ENCODE data around the gene KLHDC7B. TPM values are rescaled to one million over a fixed set of nuclear protein-coding genes. Genes with fewer than 3 reads are reported as not detected.

KLHDC7B gene
- total RNA-seq, 1 donor from 2014 or later, result 0.07 TPM

DNA sequence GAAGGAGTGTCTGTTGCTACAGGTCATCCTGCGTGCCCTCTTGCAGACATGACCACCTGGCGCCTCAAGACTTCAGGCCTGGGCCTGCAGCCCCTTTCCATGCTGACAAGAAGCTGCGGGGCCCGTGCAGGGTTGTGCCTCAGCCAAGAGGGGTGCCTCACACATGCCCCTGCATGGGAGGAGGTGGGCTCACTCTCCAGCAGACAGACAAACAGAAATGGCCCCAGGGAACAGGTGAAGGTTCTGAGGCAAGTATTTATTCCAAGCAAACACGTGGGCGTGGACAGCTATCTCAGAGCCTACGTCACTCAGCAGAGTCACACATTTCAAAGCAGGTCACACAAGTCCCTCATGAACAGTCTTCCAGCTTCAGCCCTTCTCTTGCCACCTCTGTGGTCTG lies 22.9 kb downstream of the KLHDC7B start:
- Mint-ChIP-seq H3K27me3 (ENCODE audit: low read depth) (no peaks in the 10 kb centered on the region), H3K9me3 (no peaks in the 10 kb centered on the region), H3K36me3 (peaks cover 29% of the 10 kb centered on the region), H3K27ac (no peak overlapping the region), H3K4me1 (peaks cover 2% of the 10 kb centered on the region), H3K4me3 (no peak overlapping the region)
- TF ChIP-seq, protein P1, sequence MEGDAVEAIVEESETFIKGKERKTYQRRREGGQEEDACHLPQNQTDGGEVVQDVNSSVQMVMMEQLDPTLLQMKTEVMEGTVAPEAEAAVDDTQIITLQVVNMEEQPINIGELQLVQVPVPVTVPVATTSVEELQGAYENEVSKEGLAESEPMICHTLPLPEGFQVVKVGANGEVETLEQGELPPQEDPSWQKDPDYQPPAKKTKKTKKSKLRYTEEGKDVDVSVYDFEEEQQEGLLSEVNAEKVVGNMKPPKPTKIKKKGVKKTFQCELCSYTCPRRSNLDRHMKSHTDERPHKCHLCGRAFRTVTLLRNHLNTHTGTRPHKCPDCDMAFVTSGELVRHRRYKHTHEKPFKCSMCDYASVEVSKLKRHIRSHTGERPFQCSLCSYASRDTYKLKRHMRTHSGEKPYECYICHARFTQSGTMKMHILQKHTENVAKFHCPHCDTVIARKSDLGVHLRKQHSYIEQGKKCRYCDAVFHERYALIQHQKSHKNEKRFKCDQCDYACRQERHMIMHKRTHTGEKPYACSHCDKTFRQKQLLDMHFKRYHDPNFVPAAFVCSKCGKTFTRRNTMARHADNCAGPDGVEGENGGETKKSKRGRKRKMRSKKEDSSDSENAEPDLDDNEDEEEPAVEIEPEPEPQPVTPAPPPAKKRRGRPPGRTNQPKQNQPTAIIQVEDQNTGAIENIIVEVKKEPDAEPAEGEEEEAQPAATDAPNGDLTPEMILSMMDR (IDR thresholded peaks at IDR 0.05; ENCODE audit: unreplicated experiment), result no peak
- no peak for DNase-seq (ENCODE audit: low spot score in 2 of 2, unreplicated experiment in 2 of 2)

DNA sequence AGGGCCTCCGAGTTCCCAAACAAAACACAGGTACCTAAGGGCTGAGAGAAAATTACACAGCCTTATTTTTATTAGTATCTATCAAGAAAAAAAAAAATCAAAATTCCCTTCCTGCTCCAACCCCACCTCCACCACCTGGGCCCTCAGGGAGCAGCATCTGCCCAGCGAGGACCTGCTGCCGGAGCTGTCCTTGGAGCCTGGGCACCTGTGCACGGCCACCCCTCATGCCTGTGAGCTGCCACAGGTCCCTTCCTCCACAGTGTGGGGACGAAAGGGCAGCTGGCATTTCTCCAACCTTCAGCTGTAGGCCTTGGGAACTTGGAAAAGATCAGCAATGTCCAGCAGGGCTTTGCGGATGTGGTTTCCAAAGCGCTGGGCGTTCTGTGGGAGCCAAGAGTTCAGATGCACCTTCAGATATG lies 23.4 kb downstream of the KLHDC7B start:
- H3K27ac Mint-ChIP-seq, result no peak overlapping the region
- H3K9me3 Mint-ChIP-seq, result no peaks in the 10 kb centered on the region
- H3K4me3 Mint-ChIP-seq, result no peak overlapping the region
- DNase-seq (ENCODE audit: low spot score in 2 of 2, unreplicated experiment in 2 of 2), result no peak
- H3K36me3 Mint-ChIP-seq, result peaks cover 29% of the 10 kb centered on the region
- TF ChIP-seq, protein P1 (IDR thresholded peaks at IDR 0.05; ENCODE audit: unreplicated experiment), result no peak
- no peaks in the 10 kb centered on the region for H3K27me3 Mint-ChIP-seq (ENCODE audit: low read depth)
- no peaks in the 10 kb centered on the region for H3K4me1 Mint-ChIP-seq

DNA sequence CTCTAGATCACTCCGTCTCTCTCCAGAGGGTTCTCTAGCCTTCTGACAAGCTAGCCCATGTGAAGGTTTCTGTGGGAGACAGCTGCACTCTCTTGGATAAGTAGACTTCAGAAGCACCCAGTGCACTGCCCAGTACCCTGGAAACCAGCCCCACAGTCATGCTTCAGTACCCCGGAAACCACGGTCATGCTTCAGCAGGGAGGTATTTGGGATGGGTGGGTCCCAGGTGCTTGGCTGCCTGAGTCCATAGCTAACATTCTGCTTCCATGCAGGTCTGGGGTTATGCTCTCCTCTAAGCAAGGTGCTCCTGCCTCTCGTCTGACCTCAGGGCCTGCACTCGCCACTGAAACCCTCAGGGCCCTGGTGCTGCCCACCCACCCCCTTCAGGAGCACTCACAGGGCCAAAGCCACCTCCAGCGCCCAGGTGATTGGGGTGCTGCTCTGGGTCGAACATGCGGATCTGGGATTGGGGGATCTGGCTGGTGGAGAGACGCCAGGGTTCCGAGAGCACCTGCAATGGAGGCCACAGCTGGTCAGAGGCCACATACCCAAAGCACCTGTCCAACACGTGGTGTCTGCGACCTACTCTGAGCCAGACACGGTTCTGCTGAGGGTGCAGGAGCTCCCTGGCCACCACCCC lies 24.3 kb downstream of the KLHDC7B start:
- Mint-ChIP-seq H3K4me1 (no peaks in the 10 kb centered on the region), H3K27me3 (ENCODE audit: low read depth) (no peaks in the 10 kb centered on the region), H3K27ac (no peak overlapping the region), H3K36me3 (peaks cover 29% of the 10 kb centered on the region), H3K9me3 (no peaks in the 10 kb centered on the region), H3K4me3 (no peak overlapping the region)
- TF ChIP-seq, protein P1 (IDR thresholded peaks at IDR 0.05; ENCODE audit: unreplicated experiment), result no peak
- DNase-seq (ENCODE audit: low spot score in 2 of 2, unreplicated experiment in 2 of 2), result no peak

DNA sequence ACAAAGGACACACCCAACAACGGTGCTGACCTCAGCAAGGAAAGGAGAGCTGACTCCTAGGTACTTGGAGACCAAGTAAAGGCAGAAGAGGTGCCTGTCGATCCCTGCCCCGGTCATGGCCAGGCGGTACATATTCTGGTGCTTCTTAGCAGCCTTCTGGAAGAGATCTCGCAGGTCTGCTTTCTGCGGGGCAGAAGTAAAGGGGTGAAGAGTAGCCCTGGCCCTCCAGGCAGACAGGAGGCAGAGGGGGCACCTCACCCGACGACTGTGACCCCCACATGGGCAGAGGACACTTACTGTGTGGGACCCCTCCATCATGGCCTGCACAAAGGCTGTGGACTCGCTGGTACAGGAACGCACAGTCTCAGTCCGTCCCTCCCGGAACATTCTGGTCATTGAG lies 25.2 kb downstream of the KLHDC7B start:
- Mint-ChIP-seq H3K36me3 (peaks cover 29% of the 10 kb centered on the region), H3K9me3 (no peaks in the 10 kb centered on the region), H3K27me3 (ENCODE audit: low read depth) (no peaks in the 10 kb centered on the region), H3K4me1 (no peaks in the 10 kb centered on the region), H3K4me3 (no peak overlapping the region), H3K27ac (no peak overlapping the region)
- DNase-seq (ENCODE audit: low spot score in 2 of 2, unreplicated experiment in 2 of 2), result no peak
- TF ChIP-seq, protein P1 (IDR thresholded peaks at IDR 0.05; ENCODE audit: unreplicated experiment), result no peak

DNA sequence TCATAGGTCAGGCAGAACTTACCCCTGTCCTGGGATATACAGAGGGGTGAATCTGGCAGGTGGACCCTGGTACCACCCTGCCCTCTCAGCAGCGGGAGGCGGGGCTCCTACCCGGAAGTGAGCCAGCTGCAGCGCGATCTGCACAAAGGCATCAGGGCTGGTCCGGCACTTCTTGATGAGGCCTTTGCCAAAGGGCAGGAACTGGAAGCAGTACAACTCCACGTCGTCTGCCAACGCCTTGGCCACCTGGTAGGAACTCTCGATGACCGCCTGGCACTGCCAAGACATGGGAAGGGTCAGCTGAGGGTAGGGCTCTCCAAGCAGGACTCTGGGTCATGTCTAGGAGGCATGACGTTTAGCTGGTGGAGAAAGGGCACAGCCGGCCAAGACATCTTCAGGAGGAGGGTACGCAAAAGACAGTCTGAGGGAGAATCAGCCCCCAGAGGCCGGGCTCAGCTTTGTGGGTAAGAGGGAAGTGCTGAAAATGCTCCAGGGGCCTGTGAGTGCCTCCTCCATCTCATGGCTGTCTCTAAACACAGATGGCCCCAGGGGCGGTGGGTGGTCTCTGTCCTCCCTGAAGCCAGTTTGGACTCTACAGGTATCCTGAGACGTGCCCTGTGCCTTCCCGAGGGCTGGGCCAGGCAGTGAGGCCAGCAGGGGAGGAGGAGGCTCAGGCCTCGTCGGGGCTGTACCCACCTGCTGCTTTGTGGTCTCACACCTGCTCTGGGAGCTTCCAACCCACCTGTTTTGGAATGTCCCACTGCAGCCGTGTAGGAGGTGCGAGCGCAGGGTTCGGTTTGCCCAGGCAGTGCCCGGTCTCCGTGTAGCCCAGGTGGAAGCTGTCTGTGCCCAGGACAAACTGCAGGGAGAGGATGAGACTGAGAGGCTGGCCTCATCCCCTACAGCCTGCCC lies 25.8 kb downstream of the KLHDC7B start:
- TF ChIP-seq, protein P1 (IDR thresholded peaks at IDR 0.05; ENCODE audit: unreplicated experiment), result no peak
- no peaks in the 10 kb centered on the region for H3K27me3 Mint-ChIP-seq (ENCODE audit: low read depth)
- H3K9me3 Mint-ChIP-seq, result no peaks in the 10 kb centered on the region
- DNase-seq (ENCODE audit: low spot score in 2 of 2, unreplicated experiment in 2 of 2), result no peak
- H3K36me3 Mint-ChIP-seq, result peaks cover 29% of the 10 kb centered on the region
- no peak overlapping the region for H3K27ac Mint-ChIP-seq
- no peak overlapping the region for H3K4me3 Mint-ChIP-seq
- H3K4me1 Mint-ChIP-seq, result no peaks in the 10 kb centered on the region

All from mesothelial cell of epicardium (in vitro differentiated cells).